ENCODE results near the gene ZNF621. TPM values are rescaled to one million over a fixed set of nuclear protein-coding genes. Genes with fewer than 3 reads are reported as not detected.
A peak's percentile ranks its signal among the peaks of the same experiment; 100 is the strongest.

The ZNF621 gene
- total RNA-seq, 4 donors from 2014 or later, result 5.1 to 13.4 (median 8.3) TPM

DNA sequence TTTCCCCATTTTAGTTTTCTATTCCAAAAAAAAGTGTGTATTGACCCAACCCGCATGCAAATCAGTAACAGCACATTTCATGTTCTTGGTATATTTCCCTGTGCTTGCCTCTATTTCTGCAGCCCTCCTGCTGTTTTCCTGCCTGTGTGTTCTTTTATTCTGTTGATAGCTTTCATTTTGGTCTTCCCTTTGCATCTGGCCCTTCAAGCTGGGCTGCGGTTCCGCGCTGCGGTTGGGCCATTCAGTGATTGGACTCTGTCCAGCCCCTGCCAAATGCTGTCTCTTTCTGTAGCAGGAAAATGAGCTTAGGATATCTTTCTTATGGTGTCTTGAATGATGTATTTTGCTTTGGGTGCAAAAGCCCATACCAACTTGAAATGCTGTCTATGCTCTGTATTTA, 49.9 kb downstream of the ZNF621 start:
- H3K9me3 ChIP-seq, result no peaks in the 10 kb centered on the region
- no peak overlapping the region for H3K4me3 ChIP-seq
- no peaks in the 10 kb centered on the region for H3K4me1 ChIP-seq
- TF ChIP-seq, protein P1, sequence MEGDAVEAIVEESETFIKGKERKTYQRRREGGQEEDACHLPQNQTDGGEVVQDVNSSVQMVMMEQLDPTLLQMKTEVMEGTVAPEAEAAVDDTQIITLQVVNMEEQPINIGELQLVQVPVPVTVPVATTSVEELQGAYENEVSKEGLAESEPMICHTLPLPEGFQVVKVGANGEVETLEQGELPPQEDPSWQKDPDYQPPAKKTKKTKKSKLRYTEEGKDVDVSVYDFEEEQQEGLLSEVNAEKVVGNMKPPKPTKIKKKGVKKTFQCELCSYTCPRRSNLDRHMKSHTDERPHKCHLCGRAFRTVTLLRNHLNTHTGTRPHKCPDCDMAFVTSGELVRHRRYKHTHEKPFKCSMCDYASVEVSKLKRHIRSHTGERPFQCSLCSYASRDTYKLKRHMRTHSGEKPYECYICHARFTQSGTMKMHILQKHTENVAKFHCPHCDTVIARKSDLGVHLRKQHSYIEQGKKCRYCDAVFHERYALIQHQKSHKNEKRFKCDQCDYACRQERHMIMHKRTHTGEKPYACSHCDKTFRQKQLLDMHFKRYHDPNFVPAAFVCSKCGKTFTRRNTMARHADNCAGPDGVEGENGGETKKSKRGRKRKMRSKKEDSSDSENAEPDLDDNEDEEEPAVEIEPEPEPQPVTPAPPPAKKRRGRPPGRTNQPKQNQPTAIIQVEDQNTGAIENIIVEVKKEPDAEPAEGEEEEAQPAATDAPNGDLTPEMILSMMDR (IDR thresholded peaks at IDR 0.05), result no peak
- TF ChIP-seq POLR2A (IDR thresholded peaks at IDR 0.05), result no peak
- intact Hi-C loops (cut with DNase I), result no loop called here
- no peak overlapping the region for H3K27ac ChIP-seq
- 82 to 88% methylated on average over 5 of the region's 5 CpGs for WGBS, 2 donors
- H3K36me3 ChIP-seq, result no peaks in the 10 kb centered on the region
- H3K27me3 ChIP-seq, result no peaks in the 10 kb centered on the region
- no peak for DNase-seq

DNA sequence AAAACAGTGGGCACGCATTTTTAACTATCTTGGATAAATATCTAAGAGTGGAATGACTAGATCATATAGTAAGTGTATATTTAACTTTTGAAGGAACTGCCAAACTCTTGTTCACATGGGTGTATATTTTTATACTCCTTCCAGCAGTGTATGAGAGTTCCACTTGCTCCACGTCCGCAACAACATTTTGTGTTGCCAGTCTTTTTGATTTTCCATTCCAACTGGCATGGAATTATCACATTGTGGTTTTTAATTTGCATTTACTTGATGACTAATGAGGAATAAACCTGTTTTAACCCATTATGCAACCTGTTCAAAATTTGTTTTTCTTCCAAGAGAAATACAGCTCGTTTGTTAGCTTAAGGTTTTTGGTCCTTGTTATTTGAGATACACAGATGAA, 51.6 kb downstream of the ZNF621 start:
- no peaks in the 10 kb centered on the region for H3K27me3 ChIP-seq
- DNase-seq, result no peak
- H3K9me3 ChIP-seq, result no peaks in the 10 kb centered on the region
- TF ChIP-seq, protein P1 (IDR thresholded peaks at IDR 0.05), result no peak
- TF ChIP-seq POLR2A (IDR thresholded peaks at IDR 0.05), result no peak
- H3K4me1 ChIP-seq, result no peaks in the 10 kb centered on the region
- WGBS, 2 donors, result 47 to 55% methylated on average over 4 of the region's 4 CpGs
- no peak overlapping the region for H3K27ac ChIP-seq
- no peak overlapping the region for H3K4me3 ChIP-seq
- H3K36me3 ChIP-seq, result no peaks in the 10 kb centered on the region
- intact Hi-C loops (cut with DNase I), result no loop called here

DNA sequence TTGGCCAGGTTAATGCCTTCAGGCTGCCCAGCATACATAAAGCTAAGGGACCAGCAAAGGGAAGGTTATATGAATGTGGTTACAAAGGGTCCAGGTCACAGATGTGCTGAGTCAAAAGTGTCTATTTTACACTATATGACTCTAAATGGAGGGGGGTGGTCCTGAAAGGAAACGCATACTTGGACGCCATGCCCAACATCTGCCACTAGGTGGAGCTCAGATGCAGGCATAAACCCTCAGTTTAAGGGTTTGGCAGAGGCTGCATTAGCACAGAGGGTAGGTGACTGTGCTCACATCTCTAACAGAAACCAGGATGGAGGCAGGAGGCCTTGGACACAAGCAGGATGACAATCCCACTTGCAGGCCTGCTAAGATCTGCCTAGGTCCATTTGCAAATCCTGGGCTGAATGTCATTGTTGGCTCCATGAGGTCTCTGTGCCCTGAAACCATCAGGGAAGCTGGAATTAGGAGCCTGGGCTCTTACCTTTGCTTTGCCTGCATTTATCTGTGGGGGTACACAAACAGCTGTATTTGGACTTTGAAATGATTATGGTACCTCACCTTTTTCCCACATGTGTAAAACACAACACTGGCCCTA, 55.8 kb downstream of the ZNF621 start:
- Histone ChIP-seq H3K9me3 (no peaks in the 10 kb centered on the region), H3K27me3 (no peaks in the 10 kb centered on the region), H3K36me3 (no peaks in the 10 kb centered on the region), H3K4me1 (peaks cover 0 to 22% (median 4%) of the 10 kb centered on the region in 3 donors), H3K27ac (no peak overlapping the region), H3K4me3 (no peak overlapping the region)
- DNase-seq, result no peak
- WGBS, 2 donors, result 0% methylated on average over 2 of the region's 2 CpGs
- intact Hi-C loops (cut with DNase I), result loop anchor here (5.0 to 10.0 kb wide), 2 partner anchors 634 to 1297 kb away; no protein-coding TSS in a partner anchor
- no peak for TF ChIP-seq POLR2A (IDR thresholded peaks at IDR 0.05)
- TF ChIP-seq, protein P1 (IDR thresholded peaks at IDR 0.05), result peak; percentile 80 to 91 (median 88)

DNA sequence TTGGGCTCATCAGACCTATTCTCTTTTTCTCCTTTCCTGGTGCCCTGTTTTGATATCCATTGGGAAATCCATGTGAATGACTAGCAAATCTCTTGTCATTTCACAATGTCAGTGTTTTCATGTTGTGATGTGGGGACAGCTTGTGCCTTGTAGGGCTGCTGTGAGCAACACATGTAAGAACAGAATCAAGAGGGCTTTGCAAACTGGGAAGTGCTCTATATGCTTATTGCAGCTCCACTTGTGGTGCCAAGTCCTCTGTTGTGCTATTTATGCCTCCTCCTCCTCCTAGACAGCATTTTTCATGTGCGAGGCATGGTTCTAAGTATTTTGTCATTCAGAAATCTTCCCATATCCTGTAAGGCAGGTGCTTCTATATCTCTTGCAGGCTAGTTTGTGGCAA, 56.4 kb downstream of the ZNF621 start:
- no peak overlapping the region for H3K27ac ChIP-seq
- H3K4me1 ChIP-seq, result peaks cover 0 to 24% (median 4%) of the 10 kb centered on the region in 3 donors
- no peak overlapping the region for H3K4me3 ChIP-seq
- TF ChIP-seq, protein P1 (IDR thresholded peaks at IDR 0.05), result no peak
- TF ChIP-seq POLR2A (IDR thresholded peaks at IDR 0.05), result no peak
- no peaks in the 10 kb centered on the region for H3K27me3 ChIP-seq
- H3K9me3 ChIP-seq, result no peaks in the 10 kb centered on the region
- no peak for DNase-seq
- no peaks in the 10 kb centered on the region for H3K36me3 ChIP-seq
- intact Hi-C loops (cut with DNase I), result loop anchor here (5.0 to 10.0 kb wide), 2 partner anchors 634 to 1296 kb away; no protein-coding TSS in a partner anchor
- WGBS, 2 donors, result 91 to 100% methylated on average over 1 of the region's 1 CpG

DNA sequence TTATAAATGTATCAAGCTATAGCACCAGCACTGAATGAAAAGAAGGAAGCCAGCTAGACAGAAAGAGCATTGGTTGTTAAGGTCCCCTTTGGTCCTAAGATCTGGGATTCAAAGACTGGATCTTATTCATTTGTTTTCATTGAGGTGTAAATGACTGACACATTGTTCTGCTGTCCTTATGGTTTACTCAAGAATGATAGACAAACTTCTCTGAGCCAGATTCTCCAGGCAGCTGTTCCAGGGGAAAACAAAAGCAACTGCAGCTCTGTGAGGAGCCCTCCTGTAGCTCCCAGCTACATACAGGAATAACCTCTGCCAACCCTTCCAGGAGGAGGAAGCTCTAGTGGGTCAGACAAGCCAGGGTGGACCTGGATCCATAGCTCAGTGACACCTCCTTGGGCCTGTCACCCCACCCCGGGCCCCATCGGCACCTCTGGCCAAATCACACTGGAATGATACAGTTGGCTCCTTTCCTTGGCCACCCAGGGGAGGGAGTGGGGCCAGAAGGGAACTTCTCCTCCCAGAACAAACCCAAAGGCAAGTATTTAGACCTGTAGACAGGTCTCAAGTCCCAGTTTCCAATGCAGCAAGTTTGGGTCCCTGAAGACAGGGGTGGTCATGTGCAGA, 57.8 kb downstream of the ZNF621 start:
- no peaks in the 10 kb centered on the region for H3K9me3 ChIP-seq
- no peaks in the 10 kb centered on the region for H3K27me3 ChIP-seq
- no peaks in the 10 kb centered on the region for H3K36me3 ChIP-seq
- no CpG with 5 or more reads among the region's 2 CpGs for WGBS, 2 donors
- no peak for TF ChIP-seq POLR2A (IDR thresholded peaks at IDR 0.05)
- TF ChIP-seq, protein P1 (IDR thresholded peaks at IDR 0.05), result no peak
- no peak overlapping the region for H3K27ac ChIP-seq
- DNase-seq, result no peak
- H3K4me3 ChIP-seq, result no peak overlapping the region
- intact Hi-C loops (cut with DNase I), result loop anchor here (5.0 to 10.0 kb wide), 2 partner anchors 632 to 1295 kb away; no protein-coding TSS in a partner anchor
- H3K4me1 ChIP-seq, result peaks cover 0 to 24% (median 4%) of the 10 kb centered on the region in 3 donors
